Measurements from ENCODE around the gene DEPDC5. TPM values are rescaled to one million over a fixed set of nuclear protein-coding genes. Genes with fewer than 3 reads are reported as not detected.

The DEPDC5 gene
- total RNA-seq, 4 donors from 2014 or later: 26.6 to 94.1 (median 38.8) TPM

DNA sequence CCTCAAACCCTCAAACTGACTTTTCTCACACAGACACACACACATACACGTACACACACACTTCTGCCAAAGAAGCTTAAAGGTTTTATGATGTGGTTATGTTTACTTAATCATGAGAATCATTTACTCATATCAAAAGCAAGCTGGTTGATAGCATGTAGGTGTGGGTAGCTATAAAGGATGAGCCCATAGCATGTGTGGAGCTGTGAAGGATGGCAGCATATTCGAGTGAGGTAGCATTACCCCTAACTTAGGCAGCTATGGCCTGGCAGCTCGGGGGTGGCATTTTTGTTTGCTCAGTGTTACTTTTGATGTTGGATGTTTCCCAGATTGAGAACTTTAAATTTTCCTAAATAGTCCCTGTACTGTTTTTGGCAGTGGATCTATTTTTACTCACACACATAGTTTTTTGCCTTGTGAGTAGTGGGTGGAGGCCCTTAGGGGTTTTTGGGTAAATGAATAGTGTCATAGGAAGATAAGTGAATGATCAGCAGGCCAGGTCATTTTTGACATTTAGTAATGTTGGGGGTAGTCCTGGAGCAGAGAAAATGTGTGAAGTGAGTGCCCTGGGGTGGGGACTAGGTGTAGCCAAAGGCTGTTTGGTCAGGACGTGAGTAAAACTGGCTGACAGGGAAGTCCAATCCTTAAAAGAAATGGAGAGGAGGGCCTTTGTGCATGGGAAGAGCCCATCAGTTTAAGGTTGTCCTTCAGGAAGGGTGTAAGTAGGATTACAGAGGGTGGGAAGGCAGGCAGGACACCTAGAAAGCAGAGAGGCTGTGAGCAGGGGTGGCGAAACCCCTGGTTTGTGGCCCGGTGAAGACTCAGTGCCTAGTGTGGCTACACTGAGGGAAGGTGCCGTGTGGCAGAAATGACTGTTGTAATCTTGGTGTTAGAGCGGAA lies 197.6 kb downstream of the DEPDC5 start:
- Histone ChIP-seq H3K36me3 (peaks cover 0 to 17% (median 0%) of the 10 kb centered on the region in 3 donors), H3K9me3 (no peaks in the 10 kb centered on the region), H3K4me3 (no peak overlapping the region), H3K27ac (peak overlapping the region in 3 of 4 donors; percentile 24 to 56 (median 49)), H3K4me1 (peaks cover 3 to 60% (median 6%) of the 10 kb centered on the region in 4 donors), H3K27me3 (no peaks in the 10 kb centered on the region)
- no peak for DNase-seq
- TF ChIP-seq POLR2A (IDR thresholded peaks at IDR 0.05): no peak

DNA sequence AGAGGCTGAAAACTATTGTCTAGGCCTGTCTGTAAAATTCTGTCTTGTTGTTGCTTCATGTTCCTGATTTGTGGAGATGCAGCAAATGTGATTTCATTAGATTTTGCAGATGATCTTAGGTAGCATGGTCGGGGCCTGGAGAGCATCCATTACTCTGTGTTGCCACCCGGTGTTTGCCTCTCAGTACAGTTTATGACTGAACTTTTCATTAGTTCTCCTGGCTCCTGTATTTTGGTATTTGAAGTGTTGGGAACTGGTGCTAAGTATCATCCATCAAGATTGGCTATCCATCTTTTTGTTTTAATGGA lies 198.2 kb downstream of the DEPDC5 start:
- H3K9me3 ChIP-seq: no peaks in the 10 kb centered on the region
- no peak for DNase-seq
- H3K27ac ChIP-seq: peak overlapping the region in 3 of 4 donors; percentile 24 to 56 (median 49)
- no peaks in the 10 kb centered on the region for H3K27me3 ChIP-seq
- TF ChIP-seq POLR2A (IDR thresholded peaks at IDR 0.05): no peak
- TF ChIP-seq, protein P1, sequence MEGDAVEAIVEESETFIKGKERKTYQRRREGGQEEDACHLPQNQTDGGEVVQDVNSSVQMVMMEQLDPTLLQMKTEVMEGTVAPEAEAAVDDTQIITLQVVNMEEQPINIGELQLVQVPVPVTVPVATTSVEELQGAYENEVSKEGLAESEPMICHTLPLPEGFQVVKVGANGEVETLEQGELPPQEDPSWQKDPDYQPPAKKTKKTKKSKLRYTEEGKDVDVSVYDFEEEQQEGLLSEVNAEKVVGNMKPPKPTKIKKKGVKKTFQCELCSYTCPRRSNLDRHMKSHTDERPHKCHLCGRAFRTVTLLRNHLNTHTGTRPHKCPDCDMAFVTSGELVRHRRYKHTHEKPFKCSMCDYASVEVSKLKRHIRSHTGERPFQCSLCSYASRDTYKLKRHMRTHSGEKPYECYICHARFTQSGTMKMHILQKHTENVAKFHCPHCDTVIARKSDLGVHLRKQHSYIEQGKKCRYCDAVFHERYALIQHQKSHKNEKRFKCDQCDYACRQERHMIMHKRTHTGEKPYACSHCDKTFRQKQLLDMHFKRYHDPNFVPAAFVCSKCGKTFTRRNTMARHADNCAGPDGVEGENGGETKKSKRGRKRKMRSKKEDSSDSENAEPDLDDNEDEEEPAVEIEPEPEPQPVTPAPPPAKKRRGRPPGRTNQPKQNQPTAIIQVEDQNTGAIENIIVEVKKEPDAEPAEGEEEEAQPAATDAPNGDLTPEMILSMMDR (IDR thresholded peaks at IDR 0.05): no peak
- peaks cover 0 to 54% (median 6%) of the 10 kb centered on the region in 4 donors for H3K4me1 ChIP-seq
- peaks cover 0 to 23% (median 0%) of the 10 kb centered on the region in 3 donors for H3K36me3 ChIP-seq
- H3K4me3 ChIP-seq: no peak overlapping the region

DNA sequence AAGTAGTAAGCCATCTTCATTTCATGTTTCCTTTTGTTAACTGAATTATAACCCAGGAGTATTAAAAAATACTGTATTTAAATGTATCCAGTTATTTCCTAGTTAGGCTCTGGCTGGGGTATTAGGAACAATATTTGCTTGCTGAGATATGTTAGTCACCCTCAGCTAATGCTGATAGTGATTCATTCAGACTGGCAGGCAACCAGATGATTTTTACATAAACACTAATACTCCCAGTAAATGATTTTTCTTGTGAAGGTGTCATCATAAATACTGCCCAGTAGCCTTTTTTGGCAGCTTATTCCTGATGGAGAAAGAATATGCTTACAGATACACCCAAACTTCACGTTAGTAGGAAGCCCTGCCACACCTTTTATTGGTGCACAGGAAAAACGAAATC lies 198.7 kb downstream of the DEPDC5 start:
- TF ChIP-seq, protein P1 (IDR thresholded peaks at IDR 0.05): no peak
- TF ChIP-seq POLR2A (IDR thresholded peaks at IDR 0.05): no peak
- peaks cover 0 to 51% (median 6%) of the 10 kb centered on the region in 4 donors for H3K4me1 ChIP-seq
- no peak overlapping the region for H3K4me3 ChIP-seq
- no peaks in the 10 kb centered on the region for H3K9me3 ChIP-seq
- H3K27me3 ChIP-seq: no peaks in the 10 kb centered on the region
- no peak for DNase-seq
- H3K27ac ChIP-seq: peak overlapping the region in 1 of 4 donors; percentile 49
- H3K36me3 ChIP-seq: peaks cover 0 to 27% (median 0%) of the 10 kb centered on the region in 3 donors

DNA sequence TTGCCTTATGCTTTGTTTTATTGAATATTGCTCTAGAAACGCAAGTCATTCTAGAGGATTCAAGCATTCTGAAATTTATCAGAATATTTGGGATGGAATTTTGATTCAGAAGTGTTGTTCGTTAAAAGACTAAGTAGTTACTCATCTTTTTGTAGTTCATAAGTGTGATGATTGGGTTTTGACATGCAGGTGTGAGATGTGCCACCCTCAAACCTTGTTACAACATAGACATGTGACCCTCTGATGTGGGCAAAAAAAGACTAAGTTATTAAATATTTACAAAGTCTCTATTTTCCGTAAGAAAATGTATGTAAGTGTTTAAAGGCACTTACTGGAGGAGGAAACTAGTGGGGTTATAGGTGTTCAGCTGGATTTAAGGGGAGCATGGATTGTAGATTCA lies 199.4 kb downstream of the DEPDC5 start:
- no peaks in the 10 kb centered on the region for H3K27me3 ChIP-seq
- H3K9me3 ChIP-seq: no peaks in the 10 kb centered on the region
- no peak overlapping the region for H3K27ac ChIP-seq
- H3K4me1 ChIP-seq: peaks cover 0 to 51% (median 6%) of the 10 kb centered on the region in 4 donors
- H3K4me3 ChIP-seq: no peak overlapping the region
- no peak for TF ChIP-seq POLR2A (IDR thresholded peaks at IDR 0.05)
- TF ChIP-seq, protein P1 (IDR thresholded peaks at IDR 0.05): no peak
- H3K36me3 ChIP-seq: peaks cover 0 to 34% (median 0%) of the 10 kb centered on the region in 3 donors
- no peak for DNase-seq

DNA sequence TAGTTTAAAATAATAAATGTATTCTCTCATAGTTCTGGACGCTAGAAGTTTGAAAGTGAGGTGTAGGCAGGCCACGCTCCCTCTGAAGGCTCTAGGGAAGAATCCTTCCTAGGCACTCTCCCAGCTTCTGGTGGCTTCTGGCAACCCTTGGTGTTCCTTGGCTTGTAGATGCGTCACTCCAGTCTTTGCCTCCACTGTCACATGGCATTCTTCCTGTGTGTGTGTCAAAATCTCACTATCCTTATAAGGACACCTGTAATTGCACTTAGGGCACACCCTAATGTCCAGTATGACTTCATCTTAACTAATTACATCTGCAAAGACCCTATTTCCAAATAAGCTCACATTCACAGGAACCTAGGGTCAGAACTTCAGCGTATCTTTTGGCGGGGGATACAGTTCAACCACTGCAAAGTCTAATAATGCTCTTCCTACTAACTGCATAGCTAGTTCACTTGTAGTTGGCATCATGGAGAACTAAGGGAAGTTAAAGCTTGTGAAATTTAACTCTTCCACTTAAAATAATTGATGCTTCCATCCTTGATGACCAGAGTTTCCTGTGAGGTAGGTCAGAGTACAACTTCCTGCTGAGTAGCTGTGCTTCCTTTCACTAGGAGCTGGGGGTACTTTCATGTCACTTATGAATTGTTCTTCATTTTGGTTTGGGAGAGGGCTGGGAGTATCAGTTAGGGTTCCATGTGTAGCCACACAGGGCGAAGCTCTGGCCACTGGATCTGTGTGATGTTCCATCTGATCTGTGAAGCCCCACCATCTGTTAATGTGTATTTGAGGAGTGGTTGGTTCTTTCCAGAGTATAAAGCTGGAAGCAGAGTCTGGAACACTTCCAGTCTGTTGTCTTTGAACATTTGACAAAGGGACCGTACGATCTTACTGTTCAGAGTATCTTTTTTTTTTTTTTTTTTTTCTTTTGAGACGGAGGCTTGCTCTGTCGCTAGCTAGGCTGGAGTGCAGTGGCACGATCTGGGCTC lies 201.0 kb downstream of the DEPDC5 start:
- Histone ChIP-seq H3K27me3 (no peaks in the 10 kb centered on the region), H3K27ac (peak overlapping the region in 3 of 4 donors; percentile 2 to 35 (median 18)), H3K4me3 (no peak overlapping the region), H3K4me1 (peaks cover 0 to 51% (median 6%) of the 10 kb centered on the region in 4 donors), H3K36me3 (peaks cover 0 to 24% (median 0%) of the 10 kb centered on the region in 3 donors), H3K9me3 (no peaks in the 10 kb centered on the region)
- peak in 1 of 3 donors; percentile 21 for DNase-seq
- TF ChIP-seq, protein P1 (IDR thresholded peaks at IDR 0.05): no peak
- no peak for TF ChIP-seq POLR2A (IDR thresholded peaks at IDR 0.05)

Measured in Peyer's patch (tissue), 4 donors.